ENCODE results near the gene BPIFB3. TPM values are rescaled to one million over a fixed set of nuclear protein-coding genes. Genes with fewer than 3 reads are reported as not detected.
A peak's percentile ranks its signal among the peaks of the same experiment; 100 is the strongest.
"Not testable (repeated sequence)": the region's sequence is repeated elsewhere in the genome, so short reads cannot be mapped to it uniquely, and the experiment has no call there.

The BPIFB3 gene
- total RNA-seq, 1 donor from 2014 or later: not detected

DNA sequence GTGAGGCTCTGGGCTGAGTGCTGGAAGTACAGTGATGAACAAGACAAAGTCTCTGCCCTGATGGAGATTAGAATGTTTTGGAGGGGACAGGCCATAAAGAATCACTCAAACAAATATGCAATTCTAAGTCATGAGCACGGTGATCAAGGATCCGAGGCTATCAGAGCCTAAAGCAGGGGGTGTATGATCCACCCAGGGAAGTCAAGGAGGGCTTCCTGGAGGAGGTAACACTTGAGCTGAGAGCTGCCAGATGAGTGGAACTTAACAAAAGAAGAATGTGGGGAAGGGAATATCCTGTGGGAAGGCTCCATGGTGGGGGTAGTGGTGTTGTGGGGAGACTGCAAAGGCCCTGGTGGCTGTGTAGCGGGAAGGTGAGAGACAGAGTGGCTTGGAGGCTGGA is 38.0 kb downstream of the BPIFB3 start:
- no peak for DNase-seq

DNA sequence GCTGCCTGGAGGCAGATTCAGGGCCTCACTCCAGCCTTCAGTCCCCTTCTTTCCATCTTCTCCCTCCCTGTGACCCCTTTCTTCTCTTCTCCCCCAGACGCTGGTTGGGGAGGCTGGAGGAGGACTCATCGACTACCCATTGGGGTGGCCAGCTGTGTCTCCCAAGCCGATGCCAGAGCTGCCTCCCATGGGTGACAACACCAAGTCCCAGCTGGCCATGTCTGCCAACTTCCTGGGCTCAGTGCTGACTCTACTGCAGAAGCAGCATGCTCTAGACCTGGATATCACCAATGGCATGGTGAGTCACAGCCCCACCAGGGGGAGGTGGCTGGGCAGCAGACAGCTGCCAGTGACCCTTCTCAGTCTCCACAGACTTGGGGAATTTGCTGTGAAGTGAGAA is 38.7 kb downstream of the BPIFB3 start:
- DNase-seq: no peak

DNA sequence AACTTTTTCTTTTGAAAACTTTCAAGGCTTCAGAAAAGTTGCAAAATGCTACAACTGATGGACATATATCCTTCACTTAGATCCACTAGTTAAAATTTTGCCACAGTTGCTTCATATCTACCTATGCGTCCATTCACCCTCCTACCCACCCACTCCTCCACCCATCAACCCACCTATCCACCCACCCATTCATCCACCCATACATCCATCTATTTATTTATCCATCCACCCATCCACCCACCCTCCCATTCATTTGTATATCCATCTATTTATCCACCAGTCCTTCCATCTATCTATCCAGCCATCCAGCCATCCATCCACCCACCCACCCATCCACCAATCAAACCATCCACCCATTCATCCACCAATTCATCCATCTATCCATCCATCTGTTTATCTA is 39.4 kb downstream of the BPIFB3 start:
- DNase-seq: no peak

DNA sequence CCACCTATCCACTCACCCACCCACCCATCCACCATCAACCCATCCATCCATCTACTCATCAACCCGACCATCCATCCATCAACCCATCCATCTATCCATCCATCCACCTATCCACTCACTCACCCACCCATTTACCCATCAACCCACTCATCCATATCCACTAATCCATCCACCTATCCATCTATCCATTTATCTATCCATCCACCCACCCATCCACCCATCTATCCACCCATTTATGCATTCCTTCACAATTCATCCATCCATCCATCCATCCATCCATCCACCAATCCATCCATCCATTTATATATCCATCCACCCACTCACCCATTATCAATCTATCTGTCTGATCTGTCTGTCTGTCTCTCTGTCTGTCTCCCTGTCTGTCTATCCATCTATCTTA is 39.9 kb downstream of the BPIFB3 start:
- no peak for DNase-seq

DNA sequence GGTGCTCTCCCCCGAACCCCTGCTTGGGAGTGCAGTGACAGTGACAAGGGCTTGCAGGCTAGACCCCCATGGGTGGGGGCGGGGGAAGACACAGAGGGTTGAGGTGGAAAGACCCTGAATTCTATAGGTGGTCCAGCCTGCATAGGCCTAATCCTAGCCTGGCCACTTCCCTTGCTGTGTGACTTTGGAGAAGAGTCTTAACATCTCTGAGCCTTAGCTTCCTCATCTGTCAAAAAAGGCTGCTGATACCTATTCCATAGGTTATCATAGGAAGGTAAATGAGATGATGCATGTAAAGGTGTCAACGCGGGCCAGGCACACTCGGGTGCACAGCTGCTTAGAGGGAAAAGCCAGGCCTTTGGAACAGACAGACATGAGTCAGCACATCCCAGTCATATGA is 41.5 kb downstream of the BPIFB3 start:
- DNase-seq: no peak

DNA sequence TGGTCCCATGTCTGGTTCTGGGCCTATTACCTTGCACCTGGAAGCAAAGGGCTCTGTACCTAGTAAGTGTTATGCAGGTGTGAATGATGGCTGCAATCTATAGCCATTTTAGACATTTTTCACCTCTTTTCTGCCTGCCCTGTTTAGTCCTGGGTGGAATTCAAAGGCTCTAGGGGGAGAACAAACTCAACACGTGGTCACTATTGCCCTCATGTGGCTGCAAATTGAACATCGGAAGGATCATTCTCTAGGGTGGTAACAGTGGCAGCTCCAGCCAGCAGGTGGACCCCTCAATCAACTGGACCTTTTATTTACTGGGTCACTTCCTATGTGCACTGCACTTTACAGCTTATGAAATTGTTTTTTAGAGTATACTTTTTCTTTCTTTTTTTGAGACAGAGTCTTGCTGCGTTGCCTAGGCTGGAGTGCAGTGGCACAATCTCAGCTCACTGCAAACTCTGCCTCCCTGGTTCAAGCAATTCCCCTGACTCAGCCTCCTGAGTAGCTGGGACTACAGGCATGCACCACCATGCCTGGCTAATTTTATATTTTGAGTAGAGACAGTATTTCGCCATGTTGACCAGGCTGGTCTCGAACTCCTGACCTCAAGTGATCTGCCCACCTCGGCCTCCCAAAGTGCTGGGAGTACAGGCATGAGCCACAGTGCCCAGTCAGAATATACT is 42.3 kb downstream of the BPIFB3 start:
- DNase-seq: peak; percentile 30

DNA sequence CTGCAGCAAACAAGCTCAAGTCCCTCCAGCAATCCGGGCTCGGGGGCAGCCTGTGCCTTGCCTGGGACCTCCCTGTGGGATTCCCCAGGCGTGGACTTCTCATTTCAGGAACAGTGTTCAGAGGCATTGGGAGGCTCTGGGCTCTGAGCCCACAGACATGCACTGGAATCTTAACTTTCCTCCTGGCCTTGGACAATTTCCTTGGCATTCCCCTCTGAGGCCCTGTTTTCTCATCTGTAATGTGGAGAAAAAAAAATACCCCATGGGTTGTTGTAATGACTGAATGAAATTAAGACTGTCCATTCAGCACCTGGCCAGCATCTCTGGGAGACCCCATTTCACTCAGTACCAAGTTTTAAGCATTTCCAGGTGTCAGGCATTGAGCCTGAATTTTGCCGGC is 43.3 kb downstream of the BPIFB3 start:
- DNase-seq: no peak

DNA sequence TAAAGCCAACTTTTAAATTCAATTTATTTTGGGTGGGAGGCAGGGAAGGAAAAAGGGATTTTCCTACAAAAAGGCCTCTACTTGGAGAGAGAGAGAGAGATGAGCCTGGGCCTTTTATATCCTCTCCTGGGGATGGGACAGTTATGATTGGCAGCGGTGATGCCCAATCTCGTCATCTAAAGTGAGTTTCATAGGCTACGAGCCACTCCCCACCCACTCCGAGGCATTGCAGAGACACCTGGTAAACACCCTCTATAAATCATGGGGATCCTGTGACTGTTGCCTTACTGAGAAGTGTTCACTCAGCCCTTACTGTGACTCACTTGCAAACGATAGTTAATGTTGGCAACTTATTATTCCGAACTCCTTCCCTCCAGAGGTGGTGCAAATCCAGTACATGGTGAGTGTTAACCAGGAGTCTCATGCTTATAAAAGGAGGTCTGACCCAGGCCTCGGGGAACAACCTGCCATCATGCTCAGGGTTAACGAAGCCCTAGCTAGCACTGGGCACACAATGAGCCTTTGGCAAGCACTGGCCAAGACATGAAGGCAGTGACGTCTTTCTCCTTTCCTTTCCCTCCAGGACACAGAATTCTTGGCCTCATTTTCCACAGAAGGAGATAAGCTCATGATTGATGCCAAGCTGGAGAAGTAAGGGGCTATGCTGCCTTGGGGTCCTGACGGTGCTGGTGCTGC is 46.3 kb downstream of the BPIFB3 start:
- DNase-seq: no peak

DNA sequence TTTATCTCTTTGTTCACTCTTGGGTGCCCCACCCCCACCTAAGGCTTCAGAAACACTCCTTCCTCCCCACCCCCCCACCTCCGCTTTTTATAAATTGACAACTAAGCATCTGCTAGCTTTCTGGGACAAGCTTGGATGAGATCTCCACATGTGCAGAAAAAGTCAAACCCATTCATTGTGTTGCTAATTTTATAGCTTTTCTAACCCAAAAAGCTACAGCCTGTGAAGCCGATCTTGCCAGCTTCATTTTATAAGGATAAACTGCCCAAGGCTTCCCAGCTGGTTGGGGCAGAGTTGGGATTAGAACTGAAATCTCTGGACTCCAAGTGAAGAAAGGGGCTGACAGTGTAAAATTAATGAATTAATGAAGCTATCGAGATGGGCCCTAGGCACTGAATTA is 49.9 kb downstream of the BPIFB3 start:
- no peak for DNase-seq

DNA sequence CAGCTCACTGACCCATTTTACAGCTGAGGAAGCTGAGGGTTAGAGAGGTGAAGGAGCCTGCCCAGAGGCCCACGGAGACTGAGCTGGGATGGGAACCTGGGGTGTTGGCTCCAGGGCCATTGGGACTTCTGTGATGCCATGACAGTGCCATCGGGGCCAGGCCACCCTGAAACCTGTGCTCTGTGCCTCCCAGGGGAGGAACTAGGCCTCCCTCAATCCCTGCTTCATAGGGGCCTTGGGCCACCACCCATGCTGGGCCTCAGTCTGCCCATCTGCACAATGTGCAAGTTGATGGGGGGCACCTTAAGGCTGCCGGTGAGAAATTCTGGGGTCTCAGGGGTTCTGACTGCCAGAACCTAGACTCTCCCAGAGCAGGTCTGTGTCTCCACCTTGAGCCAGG is 50.6 kb downstream of the BPIFB3 start:
- no peak for DNase-seq

DNA sequence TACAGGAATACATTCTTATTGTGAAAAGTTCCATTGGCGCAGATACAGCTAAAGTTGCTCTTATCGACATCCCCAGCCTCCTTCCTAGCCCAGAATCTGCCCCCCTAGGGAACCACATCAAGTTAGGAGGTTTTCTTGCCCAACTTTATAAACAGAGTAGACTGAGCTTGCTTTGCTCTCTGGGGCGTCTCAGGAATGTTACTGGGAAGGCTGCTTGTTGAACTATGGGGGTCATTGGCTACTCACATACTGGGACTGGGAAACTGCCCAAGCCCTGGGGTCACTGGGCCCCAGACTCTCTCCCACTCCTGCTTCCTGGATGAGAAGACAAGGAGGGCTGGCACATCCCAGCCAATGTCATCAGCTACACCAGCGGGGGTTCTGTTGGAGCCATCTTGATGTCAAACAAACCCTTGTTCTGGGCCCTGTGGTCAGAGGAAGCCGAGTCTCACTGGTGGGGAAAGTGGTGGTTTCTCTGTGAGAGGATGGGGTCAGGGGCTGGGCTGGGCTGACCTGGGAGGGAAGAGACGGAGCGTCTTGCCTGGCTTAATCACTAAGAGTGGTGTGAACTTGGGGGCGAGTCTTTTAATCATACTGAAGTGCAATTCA is 51.7 kb downstream of the BPIFB3 start:
- peak; percentile 5 for DNase-seq

DNA sequence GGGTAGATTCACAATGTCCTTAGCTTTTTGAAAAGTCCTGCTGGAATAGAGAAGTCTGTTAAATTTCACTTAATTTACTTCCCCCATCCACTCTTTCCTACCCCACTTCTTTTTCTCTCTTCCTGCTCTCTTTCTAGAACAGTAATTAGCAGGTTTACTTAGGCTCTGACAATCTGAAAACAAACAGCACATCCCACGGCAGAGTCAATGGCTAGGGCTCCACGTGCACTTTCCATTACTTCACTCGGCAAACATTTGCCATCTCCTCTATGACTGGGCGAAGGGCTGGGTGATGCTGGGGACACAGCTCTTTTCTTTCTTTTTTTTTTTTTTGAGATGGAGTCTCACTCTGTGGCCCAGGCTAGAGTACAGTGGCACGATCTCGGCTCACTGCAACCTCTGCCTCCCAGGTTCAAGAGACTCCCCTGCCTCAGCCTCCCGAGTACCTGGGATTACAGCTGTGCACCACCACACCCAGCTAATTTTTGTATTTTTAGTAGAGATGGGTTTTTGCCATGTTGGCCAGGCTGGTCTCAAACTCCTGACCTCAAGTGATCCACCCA is 52.4 kb downstream of the BPIFB3 start:
- peak; percentile 20 for DNase-seq

DNA sequence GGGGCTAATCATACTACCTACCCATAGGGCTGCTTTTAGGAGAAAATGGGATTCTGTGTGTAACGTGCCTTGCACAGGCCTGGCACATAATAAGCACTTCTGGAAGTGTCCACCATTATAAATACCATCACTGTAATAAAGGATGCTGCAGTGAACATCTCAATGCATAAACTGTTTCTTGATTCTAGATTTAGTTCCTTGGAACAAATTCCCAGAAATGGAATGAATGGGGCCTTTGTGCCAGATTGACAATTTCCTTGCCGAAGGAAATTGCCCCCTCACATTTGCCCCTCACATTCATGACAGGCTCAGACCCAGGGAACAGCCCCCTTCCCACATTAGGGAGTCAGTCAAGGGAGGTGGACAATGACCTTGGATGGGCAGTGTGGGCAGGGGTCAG is 55.0 kb downstream of the BPIFB3 start:
- DNase-seq: peak; percentile 9

DNA sequence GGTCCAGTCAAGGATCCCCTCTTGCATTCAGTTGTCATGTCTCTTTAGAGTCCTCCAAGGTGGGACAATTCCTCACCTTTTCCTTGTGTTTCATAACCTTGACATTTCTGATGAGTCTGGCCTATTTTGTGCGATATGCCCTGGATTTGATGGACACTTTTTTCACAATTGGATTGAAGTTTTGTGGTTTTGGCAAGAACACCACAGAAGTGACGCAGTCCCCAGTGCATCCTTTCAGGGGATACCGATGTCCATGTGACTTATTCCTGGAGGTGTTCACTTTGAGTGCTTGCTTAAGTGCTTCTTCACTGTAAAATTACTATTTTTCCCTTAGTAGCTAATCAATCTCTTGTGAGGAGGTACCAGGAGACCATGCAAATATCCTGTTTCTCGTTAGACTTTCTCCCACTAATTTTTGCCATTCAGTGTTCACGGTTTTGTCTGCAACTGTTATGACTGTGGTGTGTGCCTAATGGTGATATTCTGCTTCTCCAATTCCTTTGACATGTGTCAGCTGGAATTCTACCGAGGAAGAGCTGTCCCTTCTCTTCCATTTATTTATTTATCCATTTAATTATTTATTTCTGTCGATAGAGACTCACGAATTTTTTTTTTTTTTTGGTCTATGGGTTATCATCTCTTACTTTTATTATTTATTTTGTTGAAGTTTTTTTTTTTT is 56.6 kb downstream of the BPIFB3 start:
- DNase-seq: no peak

DNA sequence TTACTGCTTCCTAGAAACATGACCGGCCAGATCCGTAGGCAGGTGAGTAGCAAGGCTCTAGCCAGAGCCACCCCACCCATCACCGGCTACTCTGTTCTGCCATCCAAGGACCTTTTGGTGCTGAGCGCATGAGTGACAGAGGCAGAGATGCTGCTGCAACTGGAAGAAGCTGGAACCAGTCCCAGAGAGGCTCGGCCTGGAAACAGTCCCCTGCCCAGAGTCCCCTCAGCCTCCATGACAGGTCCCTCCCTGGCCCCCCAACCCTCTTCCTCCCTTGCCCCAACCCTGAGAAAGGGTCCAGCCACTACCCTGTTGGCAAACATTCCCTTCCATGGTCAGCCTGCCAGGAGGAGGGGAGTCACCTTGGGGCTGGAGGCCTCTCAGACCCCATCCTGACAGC is 57.6 kb downstream of the BPIFB3 start:
- DNase-seq: no peak

DNA sequence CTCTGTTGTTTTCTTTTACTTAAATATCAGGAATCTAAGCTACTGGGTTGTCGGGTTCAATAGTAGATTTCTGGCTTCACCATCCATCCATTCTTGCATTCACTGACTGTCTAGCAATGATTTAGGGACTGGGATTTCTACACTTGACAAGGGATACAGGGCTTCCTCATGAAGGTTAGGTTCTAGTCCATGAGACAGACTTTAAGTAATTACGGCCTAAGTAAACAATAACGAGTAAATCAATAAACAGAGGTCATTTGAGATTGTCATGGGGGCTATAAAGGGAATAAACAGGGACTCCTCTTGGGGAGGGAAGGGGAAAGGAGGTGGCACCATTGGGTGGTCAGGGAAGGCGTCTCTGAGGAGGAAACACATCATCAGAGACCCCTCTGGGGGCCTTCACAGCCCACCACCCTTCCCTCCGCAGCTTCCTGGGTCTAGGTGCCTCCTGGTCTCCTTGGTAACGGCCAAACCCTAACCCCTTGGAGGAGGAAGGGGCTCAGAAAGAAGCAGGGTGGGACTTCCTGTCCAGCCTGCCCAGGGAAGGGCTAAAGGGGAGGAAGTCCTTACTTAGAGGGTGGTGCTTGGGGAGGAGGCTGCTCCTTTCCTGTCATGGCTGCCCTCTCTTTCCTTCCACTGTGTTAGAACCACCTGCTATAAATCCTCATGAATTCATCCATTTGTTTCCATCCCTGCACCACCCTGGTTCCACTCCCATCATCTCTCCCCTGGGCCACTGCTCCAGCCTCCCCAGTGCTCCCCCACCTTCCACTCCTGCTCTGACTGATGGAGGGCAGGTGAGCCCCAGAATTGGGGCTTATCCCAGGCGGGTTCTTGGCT is 59.1 kb downstream of the BPIFB3 start:
- DNase-seq: no peak

DNA sequence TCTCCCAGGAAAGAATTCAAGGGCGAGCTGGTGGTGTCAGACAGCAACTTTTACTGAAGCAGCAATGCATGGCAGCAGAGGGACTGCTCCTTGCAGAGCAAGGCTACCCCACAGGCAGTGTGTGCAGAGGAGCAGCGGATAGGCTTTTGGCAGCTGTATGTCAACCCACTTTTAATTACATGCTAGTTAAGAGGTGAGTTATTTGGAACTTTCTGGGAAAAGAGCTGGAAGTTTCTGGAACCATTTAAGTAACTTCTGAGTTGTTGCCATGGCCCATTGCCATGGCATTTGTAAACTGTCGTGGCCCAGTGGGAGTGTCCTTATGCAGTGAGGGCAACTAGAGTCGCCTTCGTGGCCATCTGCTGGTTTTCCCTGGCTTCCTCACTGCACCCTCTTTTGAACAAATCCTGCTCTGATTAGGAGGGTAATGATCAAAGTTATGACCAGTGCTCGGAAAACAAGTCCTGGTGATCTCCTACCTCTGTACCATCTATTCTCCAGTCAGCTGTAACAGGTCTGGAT is 59.7 kb downstream of the BPIFB3 start:
- no peak for DNase-seq

DNA sequence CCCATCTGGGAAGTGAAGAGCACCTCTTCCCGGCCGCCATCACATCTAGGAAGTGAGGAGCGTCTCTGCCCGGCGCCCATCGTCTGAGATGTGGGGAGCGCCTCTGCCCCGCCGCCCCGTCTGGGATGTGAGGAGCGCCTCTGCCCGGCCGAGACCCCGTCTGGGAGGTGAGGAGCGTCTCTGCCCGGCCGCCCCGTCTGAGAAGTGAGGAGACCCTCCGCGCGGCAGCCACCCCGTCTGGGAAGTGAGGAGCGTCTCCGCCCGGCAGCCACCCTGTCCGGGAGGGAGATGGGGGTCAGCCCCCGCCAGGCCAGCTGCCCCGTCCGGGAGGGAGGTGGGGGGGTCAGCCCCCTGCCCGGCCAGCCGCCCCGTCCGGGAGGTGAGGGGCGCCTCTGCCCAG is 61.8 kb downstream of the BPIFB3 start:
- not testable (repeated sequence) for DNase-seq

DNA sequence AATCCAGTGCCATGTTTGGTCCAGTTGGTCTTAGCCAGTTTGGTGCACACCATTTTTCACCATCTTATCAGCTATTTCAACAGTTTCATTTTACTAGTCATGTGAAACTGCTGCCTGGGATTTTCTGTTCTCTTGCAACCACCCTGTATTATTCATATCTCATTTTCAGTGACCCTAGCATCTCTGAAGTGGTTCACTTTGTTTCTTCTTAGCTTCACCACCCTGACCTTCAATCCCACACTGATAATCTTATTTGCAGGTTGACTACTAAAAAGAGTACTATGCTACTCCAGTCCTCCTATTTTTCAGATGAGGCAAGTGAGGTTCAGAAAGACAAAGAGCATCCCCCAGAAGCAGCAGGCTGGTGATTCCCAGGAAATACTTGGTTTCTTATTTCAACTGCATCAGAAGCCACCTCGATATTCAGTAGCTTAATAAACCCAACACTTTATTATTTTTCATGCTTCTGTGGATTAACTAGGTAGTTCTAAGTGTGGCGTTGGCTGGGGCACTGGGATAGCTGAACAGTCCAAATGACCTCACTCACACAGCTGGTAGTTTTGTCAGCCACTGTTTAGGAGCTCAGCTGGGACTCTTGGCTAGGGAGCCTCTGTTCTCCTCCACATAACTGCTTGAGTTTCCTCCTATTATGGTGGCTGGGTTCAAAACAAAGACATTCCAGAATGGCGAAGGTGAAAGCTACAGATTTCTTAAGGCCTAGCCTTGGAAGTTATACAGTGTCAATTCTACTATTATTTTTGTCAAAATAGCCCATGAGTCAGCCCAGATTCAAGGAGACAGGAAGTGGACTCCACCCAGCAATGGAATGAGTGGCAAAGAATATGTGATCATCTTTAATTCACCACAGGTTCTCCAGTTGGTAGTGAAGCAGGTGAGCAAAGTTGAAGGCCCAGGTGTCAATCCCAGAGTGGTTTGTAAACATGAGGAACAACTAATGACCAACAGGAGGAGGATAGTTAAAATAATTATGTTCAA is 66.3 kb downstream of the BPIFB3 start:
- no peak for DNase-seq

DNA sequence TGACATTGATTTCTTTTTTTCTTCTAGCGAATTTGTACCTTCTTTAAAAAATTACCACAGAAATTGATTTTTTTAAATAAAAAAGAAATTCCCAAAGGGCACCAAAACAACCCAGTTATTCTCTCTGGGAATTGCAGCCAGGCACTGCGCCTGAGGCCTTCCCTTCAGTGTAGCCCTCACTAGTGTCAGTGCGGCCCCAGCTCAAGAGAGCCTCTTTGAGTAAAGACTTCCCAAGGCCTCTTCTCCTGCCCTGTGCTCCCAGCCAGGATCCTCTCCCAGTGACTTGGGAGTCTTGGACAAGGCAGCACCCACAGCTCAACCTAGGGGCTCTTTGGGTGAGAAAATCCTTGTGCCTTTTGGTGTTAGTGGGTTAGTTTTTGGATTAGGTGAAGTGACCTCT is 67.2 kb downstream of the BPIFB3 start:
- DNase-seq: no peak

Measured in skin of body (tissue), 2 donors.